ENCODE data around the gene GRWD1.

The GRWD1 gene

GRCh38 chr19:48498595-48499311 is 53.0 kb downstream of the GRWD1 start:
- DNase-seq: peak; percentile 20

DNA sequence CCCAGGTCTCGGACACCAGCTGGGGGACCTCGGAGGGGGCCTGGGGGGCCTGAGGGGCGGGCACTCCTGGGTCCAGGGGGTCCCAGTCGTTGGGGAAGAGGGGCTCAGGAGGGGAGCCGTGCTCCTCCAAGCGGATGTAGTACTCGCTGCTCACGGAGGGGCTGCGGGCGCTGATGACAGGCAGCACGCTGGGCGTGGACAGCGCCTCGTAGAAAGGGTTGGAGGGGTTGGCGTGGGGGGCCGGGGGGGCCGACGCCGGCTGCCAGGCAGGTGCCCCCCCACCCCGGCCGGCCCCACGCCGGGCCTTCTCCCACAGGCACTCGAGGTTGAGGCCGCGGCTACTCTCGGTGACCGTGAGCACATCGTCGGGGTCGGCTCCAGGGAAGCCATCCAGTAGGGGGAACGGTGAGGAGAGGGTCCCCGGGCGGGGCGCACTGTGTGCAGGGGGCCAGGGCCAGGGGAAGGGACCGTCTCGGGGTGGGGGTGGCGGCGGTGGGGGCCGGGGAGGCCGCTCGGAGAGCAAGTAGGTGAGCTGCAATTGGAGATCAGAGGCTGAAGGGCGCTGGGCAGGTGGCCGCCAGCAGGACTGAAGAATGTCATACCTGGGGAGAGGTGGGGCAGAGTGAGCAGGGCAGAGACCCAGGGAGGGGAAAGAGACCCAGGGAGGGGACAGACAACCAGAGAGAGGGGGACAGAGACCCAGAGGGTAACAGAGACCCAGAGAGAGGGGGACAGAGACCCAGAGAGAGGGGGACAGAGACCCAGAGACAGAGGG is 53.7 kb downstream of the GRWD1 start:
- DNase-seq: peak; percentile 13

DNA sequence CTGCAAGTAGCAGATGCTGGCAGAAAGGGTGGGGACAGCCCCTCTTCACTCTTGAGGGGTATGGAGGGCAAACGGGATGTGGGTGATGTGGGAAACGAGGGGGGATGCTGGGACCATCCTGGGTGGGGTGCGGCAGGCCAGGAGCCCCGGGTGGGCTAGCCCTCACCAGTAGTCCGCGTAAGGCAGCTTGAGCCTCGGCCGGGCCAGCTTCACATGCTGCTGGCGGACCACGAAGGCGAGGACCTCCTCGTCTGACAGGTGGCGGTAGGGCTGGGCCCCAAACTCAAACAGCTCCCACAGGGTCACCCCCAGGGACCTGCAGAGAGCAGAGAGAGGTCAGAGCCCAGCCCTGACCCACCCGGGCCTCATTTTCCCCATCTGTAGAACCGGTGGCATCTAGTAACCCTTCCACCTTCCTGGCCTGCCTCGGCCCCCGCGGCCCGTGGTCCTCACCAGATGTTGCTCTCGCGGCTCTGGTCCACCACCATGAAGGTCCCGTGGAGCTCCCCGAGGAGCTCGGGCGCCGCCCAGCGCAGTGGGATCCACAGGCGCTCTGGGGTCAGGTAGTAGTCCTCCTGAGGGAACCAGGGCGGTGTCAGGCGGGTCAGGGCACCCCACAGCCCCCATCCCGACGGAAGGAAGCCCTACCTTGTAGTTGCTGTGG is 55.2 kb downstream of the GRWD1 start:
- DNase-seq: no peak

DNA sequence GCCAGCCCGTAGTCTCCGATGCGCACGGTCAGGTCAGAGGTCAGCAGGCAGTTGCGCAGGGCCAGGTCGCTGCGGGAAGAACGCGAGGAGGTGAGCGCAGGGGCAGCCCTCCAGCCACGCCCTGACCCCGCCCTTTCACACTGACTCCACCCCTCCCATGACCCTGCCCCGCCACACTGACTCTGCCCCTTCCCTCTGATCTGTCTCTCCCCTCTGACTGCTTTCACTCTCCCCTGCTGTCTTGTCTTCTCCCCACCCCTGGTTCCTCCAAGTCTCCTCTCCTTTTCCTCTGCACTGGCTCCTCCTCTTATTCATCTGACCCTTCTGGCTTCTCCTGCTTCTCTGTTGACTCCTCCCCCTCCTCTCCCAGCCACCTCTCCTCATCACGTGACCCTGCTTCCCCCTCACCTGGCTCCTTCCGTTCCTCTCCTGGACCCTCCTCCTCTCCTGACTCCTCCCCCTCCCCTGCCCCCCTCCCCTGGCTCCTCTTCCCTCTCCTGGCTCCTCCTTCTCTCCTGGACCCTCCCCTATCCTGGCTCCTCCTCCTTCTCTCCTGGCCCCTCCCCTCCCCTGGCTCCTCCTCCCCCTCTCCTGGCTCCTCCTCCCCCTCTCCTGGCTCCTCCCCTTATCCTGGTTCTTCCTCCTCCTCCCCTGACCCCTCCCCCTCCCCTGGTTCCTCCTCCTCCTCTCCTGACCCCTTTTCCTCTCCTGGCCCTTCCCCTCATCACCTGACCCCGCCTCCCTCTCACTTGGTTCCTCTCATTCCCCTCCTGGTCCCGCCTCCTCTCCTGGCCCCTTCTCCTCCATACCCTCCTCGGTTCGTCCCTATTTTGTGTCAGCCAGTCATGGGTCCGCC is 55.9 kb downstream of the GRWD1 start:
- DNase-seq: no peak

DNA sequence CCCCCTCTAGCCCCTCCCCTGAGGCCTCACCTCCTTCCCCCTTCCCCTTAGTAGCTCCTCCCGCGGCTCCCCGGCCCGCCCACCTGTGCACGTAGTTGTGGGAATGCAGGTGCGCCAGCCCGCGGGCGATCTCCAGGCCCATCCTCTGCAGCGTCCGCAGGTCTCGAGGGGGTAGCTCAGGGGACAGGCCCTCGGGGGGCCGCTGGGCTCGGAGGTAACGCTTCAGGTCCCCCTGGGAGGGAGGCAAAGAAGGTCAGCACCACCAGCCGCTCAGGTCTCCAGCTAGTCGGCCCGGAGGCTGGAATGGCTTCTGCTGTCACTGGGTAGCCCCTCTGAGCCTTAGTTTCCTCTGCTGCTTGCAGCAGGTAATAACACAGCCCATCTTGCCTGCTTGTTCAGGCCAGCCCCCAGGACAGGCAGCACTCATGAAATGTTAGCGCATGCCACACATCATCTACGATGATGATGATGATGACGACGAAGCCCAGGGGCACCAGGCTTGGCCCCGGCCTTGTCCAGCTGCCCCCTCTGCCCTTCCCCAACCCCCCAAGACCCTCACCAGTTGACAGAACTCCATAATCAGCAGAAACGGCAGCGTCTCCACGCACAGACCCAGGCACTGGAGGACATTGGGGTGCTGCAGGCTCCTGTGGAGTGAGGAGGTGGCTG is 56.7 kb downstream of the GRWD1 start:
- DNase-seq: no peak

DNA sequence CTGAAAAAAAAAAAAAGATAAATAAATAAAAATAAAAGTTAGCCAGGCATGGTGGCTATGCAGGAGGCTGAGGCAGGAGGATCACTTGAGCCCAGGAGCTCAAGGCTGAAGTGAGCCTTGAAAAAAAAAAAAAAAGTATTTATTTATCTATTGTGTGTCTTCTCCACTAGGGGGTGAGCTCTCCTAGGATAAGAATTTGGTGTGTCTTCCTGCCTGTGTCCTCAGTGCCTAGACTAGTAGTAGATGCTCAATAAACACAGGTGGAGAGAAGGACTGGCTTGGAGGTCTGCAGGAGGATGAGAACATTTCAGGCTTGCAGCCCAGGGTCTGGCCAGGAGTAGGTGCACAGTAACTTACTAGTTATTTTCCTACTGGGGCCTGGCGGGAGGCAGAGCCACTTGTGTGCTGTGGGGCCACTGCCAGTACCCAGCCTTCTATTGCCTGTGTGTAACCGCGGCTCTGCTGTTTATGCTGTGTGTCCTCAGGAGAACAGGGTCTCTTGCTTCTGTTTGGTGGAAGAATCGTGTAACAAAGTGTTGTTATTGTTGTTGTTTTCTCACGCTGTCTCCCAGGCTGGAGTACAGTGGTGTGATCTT is 60.5 kb downstream of the GRWD1 start:
- DNase-seq: no peak
